HG03521 (cell line): ENCODE data around the gene DDN.

ENCODE experiments used
- ATAC-seq: cut with Tn5 transposase; IDR thresholded peaks from one replicate; pipeline ENCODE4 v1.9.1; 2021; ENCODE audit warnings: mild to moderate bottlenecking, moderate library complexity; ENCODE audit not compliant: unreplicated experiment

DDN gene

GRCh38 chr12:48969160-48969771 is 29.9 kb downstream of the DDN start:
- ATAC-seq = no peak

GRCh38 chr12:48968467-48968866 is 30.7 kb downstream of the DDN start:
- ATAC-seq = no peak

- ATAC-seq = no peak
Observed at GRCh38 chr12:48967991-48968390, 31.2 kb downstream of the DDN start.

GRCh38 chr12:48966177-48966895 is 32.8 kb downstream of the DDN start:
- no peak for ATAC-seq

- no peak for ATAC-seq
Observed at GRCh38 chr12:48965298-48965838, 33.8 kb downstream of the DDN start.

GRCh38 chr12:48961801-48962200 is 37.4 kb downstream of the DDN start:
- ATAC-seq = no peak

- ATAC-seq = no peak
Observed at GRCh38 chr12:48961331-48961730, 37.8 kb downstream of the DDN start.

- ATAC-seq = no peak
Observed at GRCh38 chr12:48960834-48961233, 38.3 kb downstream of the DDN start.

GRCh38 chr12:48958049-48958388 is 41.2 kb downstream of the DDN start:
- ATAC-seq = no peak

GRCh38 chr12:48957141-48958048 is 41.8 kb downstream of the DDN start, which contains the start of gene ARF3:
ARF3 (minus strand) TSS chr12:48957487; CDS start chr12:48941095, 16,392 bp downstream.
- peak; percentile 91 for ATAC-seq

GRCh38 chr12:48956279-48957140 is 42.7 kb downstream of the DDN start:
- no peak for ATAC-seq

- ATAC-seq = no peak
Observed at GRCh38 chr12:48954841-48955501, 44.2 kb downstream of the DDN start.

GRCh38 chr12:48954061-48954460 is 45.1 kb downstream of the DDN start:
- no peak for ATAC-seq

- ATAC-seq = no peak
Observed at GRCh38 chr12:48952691-48953090, 46.5 kb downstream of the DDN start.

- no peak for ATAC-seq
Observed at GRCh38 chr12:48947727-48948126, 51.4 kb downstream of the DDN start.

- ATAC-seq = no peak
Observed at GRCh38 chr12:48946943-48947342, 52.2 kb downstream of the DDN start.

- no peak for ATAC-seq
Observed at GRCh38 chr12:48946205-48946604, 53.0 kb downstream of the DDN start.
